NCI-H345 treated with DMSO at 0.1 percent for 48 hours (cell line): ENCODE measurements around the gene ZNF747.

Experiments
- DNase-seq: peaks from one replicate; lab custom pipeline; 2025; ENCODE audit not compliant: unreplicated experiment; lab: John Stamatoyannopoulos, UW

Gene ZNF747

DNA sequence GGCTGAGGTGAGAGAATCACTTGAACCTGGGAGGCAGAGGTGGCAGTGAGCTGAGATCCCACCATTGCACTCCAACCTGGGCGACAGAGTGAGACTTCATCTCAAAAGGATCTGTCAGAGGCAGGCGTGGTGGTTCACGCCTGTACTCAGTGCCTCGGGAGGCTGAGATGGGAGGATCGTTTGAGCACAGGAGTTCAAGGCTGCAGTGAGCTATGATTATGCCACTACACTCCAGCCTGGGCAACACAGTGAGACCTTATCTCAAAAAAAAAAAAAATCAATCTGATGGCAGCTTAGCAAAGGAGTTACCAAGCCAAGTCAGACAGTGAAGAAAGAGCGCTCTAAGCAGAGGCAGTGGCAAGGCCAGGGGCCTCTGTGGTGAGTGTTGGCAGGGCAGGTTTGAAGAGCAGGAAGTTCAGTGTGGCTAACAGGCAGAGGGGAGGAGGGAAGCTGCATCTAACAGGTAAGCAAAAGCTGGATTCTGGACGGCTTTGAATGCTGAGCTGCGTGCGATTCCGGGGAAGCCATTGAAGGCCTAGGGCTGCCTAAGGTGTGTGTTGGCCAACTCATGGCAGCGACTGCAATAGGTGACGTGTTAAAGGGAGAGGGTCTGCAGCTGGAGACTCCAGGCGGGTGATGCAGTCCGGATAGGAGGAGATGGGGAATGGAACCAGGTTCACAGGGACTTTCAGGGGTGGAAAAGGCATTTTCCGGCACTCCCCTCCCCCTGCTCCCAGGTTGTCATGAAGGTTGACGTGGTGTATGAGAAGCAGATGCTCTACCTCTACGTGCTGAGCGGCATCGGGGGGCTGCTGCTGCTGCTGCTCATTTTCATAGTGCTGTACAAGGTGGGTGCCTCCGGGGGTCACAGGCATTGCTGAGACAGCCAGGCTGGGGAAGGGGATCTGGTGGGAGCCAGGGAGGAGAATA, 15.3 kb downstream of the ZNF747 start:
- DNase-seq: no peak

DNA sequence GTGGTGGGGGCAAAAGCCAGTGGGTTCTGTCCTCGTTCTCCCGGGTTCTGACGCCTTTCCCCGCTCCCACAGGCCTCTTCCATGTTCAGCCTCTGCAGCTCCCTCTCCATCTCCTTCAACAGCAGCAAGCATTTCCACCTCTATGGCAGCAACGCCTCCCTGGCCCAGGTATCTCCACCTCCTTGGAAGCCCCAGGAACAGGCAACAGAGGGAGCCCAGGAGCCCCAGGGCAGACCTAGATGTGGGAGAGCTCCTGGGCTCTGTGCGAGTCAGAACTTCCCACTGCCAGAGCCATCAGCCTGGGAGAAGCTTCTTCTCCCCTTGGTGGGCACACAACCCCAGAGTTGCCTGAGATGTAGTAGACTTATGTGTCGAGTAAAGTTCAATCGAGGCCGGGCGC, 16.1 kb downstream of the ZNF747 start:
- no peak for DNase-seq

DNA sequence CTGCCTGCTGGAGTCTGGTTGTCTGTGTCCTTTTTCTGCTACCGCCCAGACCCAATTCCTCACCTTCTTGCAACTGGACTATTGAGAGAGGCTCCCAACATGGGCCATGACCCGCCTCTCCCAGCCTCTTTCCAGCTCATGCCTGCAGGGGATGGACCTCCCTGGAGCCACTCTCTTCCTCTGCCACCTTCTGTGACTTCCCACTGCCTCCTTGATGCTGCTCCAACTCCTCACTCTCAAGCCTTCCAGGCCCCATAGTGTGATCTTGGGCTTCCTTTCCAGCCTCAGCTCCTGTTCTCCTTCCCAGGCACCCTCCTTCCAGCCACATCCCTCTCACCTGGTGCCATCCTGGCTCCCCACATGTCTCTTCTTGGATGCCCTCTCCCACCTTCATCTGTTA, 19.4 kb downstream of the ZNF747 start:
- no peak for DNase-seq

DNA sequence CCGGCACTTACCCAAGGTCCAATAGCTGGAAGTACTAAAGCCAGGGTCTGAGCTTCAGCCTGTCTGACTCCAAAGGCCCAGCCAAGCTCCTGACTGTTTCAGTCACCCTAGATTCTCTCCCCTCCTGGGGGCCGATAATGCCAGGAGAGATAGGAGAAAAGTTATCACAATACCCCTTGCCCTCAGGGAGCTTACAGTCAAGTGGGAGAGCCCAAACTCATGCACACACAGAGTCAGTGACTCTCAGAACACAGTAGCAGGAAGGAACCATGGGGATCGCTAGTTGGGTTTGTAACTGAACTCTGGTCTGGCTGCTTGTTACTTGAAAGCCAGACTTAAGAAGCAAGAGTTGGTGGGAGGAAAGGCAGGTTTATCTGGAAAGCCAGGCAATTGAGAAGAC, 23.1 kb downstream of the ZNF747 start:
- DNase-seq: no peak

DNA sequence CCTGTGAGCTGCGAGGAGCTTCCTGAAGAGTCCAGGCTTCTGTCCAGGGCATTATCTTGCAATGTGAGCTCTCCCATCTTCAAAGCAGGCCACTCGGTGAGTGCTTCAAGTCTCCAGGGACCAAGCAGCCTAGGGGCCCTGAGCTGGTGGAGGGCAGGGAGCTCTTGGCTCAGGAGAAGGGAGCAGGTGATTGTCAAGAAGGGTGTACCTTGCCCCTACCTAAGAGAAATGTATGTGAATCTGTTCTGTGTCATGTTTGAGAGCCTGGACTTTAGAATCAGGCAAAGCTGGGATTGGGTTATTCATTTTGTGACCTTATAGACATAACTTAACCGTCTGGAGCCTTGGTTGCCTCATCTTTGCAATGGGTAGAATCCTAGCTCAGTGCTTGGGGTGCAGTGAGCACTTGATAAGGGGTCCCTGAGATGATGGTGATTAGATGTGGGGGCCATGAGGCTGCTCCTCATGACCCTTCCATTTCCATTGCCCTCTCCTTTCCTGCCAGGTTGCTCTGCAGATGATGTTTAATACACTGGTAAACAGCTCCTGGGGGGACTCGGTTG, 24.2 kb downstream of the ZNF747 start:
- DNase-seq: no peak

DNA sequence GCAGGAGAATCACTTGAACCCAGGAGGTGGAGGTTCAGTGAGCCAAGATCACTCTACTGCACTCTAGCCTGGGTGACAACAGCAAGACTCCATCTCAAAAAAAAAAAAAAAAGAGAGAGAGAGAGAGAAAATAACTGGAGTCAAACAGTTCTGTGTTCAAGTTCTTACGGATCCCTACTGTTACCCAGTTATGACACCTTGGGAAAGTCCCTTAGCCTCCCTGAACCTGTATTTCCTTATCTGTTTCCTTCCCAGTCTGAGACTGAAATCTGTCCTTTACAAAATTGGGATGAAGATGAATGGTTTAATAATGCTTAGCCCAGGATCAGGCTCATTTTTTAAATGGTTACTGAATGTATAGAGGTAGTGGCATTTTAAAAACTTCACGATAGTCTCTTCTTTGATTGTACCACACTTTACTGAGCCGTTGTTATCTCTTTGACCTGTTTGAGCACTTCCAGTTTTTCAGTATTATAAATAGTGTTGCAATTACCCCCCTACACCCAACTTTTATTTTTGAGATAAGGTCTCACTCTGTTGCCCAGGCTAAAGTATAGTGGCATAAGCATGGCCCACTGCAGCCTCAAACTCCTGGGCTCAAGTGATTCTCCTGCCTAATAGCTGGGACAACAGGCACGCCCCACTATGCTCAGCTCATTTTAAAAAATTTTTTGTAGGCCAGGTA, 25.4 kb downstream of the ZNF747 start:
- no peak for DNase-seq

DNA sequence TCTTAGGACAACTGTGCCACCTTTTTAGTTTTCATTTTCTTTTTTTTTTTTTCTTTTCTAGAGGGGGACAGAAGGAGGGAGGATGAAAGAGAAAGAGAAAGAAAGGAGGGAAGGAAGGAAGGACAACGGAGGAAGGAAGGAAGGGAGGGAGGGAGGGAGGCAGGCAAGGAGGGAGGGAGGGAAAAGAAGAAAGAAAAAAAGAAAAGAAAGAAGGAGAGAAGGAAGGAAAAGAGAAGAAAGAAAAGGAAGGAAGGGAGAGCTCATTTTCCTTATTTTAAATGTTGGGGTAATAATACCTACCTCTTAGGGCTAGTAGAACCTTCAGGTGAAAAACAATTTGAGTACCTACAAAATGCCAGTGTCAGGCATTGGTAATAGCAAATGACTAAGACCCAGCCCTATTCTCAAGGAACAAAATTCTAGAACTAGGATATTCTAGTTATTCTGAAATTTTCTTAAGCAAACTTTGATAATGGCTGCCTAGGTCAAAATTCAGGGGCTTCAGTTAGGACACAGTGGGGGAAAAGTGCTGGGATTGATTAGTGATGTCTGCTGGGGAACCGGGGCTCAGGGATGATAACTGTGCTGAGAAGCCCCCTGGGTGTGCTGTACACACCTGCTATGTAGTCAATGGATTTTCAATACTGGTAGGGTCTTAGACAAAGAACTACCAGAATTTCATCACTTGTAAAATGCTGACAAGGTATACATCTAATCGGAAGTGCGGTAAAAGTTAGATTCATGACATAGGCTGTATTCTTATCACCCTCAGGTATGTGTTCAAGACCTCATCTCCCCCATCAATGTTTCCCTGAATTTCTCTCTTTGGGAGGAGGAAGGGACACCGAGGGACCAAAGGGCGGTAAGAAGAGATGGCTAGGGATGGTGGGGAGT, 31.0 kb downstream of the ZNF747 start:
- DNase-seq: no peak

DNA sequence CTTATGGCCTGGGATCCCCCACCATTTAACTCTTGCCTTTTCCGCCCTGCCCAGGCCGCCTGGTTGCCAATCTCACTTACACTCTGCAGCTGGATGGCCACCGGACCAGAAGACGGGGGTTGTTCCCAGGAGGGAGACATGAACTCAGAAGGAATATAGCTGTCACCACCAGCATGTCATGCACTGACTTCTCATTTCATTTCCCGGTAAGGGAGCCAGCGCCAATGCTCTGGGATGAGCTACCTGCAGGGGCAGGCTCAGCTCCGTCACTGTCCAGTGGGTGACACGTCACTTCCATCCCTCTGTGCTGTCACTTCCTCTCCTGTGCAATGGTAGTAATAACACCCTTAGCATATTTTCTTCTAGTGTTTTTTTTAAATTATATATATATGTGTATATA, 35.4 kb downstream of the ZNF747 start:
- DNase-seq: no peak

DNA sequence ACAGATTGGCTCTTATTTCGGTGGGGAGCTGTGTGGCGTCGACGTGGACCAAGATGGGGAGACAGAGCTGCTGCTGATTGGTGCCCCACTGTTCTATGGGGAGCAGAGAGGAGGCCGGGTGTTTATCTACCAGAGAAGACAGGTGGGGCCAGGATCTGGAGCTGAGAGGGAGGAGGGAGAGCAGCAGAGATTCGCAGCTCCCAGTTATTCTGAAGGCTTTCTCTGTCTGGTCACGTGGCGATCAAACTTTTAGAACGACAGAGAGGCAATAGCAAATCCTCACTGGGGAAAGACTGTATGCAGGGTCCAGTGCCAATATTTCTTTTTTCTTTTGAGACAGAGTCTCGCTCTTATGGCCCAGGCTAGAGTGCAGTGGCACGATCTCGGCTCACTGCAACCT, 39.9 kb downstream of the ZNF747 start:
- DNase-seq: no peak

DNA sequence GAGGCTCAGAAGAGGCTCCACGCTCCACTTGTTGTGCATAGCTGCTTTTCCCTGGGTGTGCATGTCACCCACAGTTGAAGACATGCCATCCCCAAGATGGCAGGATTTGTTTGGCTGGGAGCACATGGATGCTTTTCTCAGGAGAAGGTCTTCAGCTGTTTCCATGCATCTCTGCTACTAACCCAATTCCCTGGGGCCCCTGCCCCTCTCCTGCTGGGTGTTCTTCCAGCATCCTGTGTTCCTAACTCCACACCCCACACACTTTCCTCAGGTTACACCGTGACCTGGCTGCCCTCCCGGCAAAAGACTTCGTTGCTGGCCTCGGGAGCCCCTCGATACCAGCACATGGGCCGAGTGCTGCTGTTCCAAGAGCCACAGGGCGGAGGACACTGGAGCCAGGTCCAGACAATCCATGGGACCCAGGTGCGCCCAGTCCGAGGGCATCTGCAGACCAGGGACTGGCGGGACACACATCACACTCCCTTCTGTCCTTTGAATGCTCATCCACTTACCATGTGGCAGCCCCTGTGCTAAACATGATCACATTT, 40.6 kb downstream of the ZNF747 start:
- no peak for DNase-seq

DNA sequence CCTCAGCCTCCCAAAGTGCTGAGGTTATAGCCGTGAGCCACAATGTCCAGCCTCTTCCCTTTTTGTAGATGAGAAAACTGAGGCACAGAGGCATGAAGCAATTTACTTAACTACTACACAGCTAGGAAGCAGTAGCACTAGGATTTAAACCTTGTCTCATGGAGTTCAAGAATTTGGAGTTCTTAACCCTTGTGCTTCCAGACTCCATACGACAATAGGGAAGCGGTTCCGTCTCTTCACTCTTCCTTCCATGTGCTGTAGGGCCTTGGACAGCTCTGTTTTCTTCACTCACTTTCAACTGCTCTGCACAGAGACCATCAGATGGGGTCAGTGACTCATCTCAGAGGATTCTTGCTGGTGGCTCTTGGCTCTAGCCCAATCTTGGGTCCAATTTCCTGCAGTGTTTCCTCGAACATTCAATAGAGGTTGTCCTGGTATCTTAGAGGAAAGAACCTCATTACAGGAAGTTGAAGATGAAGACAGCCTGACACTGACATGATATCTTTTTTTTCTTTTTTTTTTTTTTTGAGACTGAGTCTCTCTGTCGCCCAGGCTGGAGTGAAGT, 42.8 kb downstream of the ZNF747 start:
- DNase-seq: no peak

DNA sequence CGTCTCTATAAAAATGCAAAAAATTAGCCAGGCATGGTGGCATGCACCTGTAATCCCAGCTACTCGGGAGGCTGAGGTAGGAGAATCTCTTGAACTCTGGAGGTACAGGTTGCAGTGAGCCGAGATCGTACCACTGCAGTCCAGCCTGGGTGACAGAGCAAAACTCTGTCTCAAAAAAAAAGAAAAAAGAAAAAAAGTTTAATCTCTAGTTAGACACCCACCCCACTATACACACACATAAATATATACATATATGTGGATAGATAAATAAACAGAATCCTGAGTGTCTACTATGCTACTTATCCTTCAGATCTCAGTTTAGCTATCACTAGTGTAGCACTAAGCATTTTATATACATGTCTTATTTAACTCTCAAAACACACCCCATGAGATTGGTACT, 43.4 kb downstream of the ZNF747 start:
- no peak for DNase-seq

DNA sequence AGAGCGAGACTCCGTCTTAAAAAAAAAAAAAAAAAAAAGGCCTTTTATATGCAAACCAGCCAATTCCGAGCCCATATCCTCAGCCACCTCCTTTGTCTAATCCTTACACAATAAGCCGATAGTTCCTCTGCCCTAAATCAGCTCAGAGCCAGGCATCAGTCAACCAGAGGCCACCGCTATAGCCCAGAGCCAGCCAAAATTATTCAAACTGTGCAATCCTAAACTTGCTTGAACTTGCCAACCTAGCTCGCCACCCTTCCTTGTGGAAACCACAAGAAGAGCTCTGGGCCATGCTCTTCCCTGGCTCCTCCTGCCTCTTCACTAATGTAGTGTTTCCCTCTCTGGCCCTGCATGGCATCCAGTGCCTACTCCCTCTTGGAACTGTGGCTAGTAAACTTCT, 44.4 kb downstream of the ZNF747 start:
- DNase-seq: no peak

DNA sequence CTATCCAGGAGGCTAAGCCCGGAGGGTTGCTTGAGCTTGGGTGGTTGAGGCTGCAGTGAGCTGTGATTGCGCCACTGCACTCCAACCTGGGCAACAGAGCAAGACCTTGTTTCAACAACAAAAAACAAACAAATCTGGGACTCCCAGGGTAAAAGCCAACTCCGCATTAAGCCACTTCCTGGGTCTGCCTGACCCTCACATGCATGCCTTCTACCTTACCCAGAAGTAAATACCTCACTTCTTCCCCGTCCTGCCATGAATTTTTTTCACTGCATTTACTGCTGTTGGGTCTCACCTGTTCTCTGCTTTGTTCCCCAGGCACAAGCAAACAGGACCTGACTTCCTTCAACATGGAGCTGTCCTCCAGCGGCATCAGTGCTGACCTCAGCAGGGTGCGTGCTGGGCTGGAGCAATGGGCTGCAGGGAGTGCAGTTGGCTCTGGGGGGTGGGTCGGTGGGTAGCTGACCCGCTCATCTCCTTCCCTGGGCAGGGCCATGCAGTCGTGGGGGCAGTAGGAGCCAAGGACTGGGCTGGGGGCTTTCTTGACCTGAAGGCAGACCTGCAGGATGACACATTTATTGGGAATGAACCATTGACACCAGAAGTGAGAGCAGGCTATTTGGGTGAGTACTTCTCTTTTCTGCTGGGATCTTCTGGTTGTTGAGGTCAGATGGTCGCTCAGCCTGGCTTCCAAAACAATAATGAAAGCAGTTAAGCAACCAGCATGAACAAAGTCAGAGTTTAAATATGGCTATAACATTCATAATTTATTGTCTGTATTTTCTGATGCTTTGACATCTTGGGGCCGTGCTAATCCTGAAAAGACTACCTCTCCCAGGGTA, 45.7 kb downstream of the ZNF747 start:
- DNase-seq: no peak

DNA sequence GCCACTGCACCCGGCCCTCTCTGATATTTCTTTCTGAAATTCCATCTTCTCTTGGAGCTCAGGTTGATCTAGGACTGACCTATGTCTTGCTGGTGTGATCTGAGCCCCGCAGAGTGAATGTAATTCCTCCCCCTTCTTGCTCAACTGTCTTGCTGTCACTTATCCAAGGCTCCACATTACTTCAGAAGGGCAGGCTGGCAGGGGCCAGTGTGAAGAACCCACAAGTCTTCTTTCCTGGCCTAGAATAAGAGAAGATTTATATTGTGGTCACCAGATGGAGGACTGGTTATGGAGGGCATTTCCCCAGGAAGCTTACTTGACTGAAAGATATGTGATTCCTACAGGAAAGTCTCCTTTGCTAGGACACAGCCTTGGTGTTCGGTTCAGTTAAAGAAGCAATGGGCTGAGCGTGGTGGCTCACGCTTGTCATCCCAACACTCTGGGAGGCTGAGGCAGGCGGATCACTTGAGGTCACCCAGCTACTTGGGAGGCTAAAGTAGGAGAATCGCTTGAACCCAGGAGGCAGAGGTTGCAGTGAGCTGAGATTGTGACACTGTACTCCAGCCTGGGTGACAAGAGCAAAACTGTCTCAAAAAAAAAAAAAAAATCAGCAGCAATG, 48.7 kb downstream of the ZNF747 start:
- DNase-seq: no peak

DNA sequence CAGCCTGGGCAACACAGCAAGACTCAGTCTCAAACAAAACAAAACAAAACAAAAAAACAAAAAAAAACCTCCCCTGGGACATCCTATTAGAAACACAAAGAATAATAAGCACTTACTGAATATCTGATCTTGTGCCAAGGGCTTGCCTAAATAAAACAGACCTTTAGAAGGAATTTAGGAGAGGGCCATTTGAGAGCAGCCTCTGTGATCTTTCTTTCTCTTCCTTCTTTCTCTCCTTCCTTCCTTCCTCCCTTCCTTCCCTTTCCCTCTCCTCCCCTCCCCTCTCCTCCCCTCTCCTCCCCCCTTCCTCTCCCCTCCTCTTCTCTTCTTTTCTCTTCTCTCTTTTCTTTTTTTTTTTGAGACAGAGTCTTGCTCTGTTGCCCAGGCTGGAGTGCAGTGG, 49.8 kb downstream of the ZNF747 start:
- DNase-seq: no peak

DNA sequence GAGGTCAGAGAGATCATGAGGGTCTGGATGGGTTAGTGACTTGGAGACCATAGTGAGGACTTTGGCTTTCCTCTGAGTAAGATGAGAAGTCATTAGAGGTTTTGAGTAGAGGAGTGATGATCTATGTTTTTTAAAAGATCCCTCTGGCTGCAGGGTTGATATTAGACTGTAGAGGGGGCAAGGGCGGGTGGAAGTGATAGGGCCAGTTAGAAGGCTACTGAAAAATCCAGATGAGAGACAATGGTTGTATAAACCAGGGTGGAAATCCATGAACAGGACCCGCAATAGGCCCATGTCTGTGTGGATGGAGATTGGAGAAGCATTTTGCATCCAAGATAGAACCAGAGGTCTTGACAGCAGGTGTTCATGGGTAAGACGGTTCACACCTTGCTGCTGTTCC, 52.3 kb downstream of the ZNF747 start:
- no peak for DNase-seq

DNA sequence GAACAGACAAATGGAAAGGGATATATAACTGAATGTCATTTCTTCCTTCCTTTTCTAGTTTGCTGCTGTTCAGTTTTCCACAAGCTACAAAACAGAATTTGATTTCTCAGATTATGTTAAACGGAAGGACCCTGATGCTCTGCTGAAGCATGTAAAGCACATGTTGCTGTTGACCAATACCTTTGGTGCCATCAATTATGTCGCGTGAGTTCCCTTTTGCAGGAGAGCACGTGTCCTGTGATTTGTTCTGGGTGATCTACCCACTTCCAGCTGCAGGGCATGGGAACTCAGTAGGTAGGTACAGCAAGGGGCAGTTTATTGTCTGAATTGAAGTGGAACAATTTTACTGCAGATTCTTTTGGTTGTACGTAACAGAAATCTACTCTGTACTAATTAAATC, 53.3 kb downstream of the ZNF747 start:
- no peak for DNase-seq
